PC-3 (cell line): ENCODE measurements around the gene TUT1.

Experiments used
- CTCF ChIP-seq: fragments of 300-600 bp; sonication (generic); conservative IDR thresholded peaks from 2 replicates; pipeline ENCODE4 v1.5.1; 2017; ENCODE audit warnings: antibody characterized with exemption, low read depth, mild to moderate bottlenecking, low read length
- EZH2 ChIP-seq: fragments of 300-600 bp; sonication (generic); IDR thresholded peaks from one replicate; pipeline ENCODE4 v1.6.1; 2017; ENCODE audit warnings: antibody characterized with exemption, mild to moderate bottlenecking, low read length; ENCODE audit not compliant: unreplicated experiment
- EZH2phosphoT487 ChIP-seq: fragments of 300-600 bp; sonication (generic); IDR thresholded peaks from 2 replicates; pipeline ENCODE4 v1.6.1; 2018; ENCODE audit warnings: mild to moderate bottlenecking, antibody characterized with exemption, low read length, borderline replicate concordance

- no peak for TF ChIP-seq CTCF
- TF ChIP-seq EZH2 = no peak
- TF ChIP-seq EZH2phosphoT487 = no peak
Observed at GRCh38 chr11:62532096-62532495, 59.2 kb downstream of the TUT1 start.
